Uterus (tissue), 4 donors: ENCODE measurements around the gene TMEM263. TPM values are rescaled to one million over a fixed set of nuclear protein-coding genes. Genes with fewer than 3 reads are reported as not detected.

Experiments used
- DNase-seq, 2 donors: peaks; one replicate each; pipeline ENCODE4 v3.0.0-alpha.2; 2019 to 2020
- H3K27ac ChIP-seq, 2 donors: fragments of 200-600 bp; sonication (generic); 1 replicate in 1 of 2; 2 replicates in 1 of 2; pipeline ENCODE4 v1.5.1; 2016 to 2018
- H3K27me3 ChIP-seq, 2 donors: fragments of 200-600 bp; sonication (generic); one replicate each; pipeline ENCODE4 v1.5.1; 2018 to 2019; ENCODE audit warnings: control low read depth in 1 of 2
- H3K36me3 ChIP-seq, 2 donors: fragments of 200-600 bp; sonication (generic); one replicate each; pipeline ENCODE4 v1.5.1; 2019; ENCODE audit warnings: control low read depth in 1 of 2
- H3K4me1 ChIP-seq, 2 donors: fragments of 200-600 bp; sonication (generic); one replicate each; pipeline ENCODE4 v1.5.1; 2018 to 2019; ENCODE audit warnings: control low read depth in 1 of 2
- H3K4me3 ChIP-seq, 2 donors: fragments of 200-600 bp; sonication (generic); 1 replicate in 1 of 2; 2 replicates in 1 of 2; pipeline ENCODE4 v1.5.1; 2018 to 2019; ENCODE audit warnings: mild to moderate bottlenecking in 1 of 2
- H3K9me3 ChIP-seq, 2 donors: fragments of 200-600 bp; sonication (generic); one replicate each; pipeline ENCODE4 v1.5.1; 2019; ENCODE audit warnings: control low read depth in 1 of 2
- CTCF ChIP-seq, 4 experiments: fragments of 200-600 bp in 2 of 4; fragments of 450-650 bp in 2 of 4; sonication (generic) in 2 of 4; IDR thresholded peaks; one replicate each; pipeline ENCODE4 v1.5.1; 2016 to 2019; ENCODE audit warnings: antibody characterized with exemption in 4 of 4, mild to moderate bottlenecking in 2 of 4, moderate library complexity in 1 of 4
- POLR2A ChIP-seq, 2 donors: fragments of 450-650 bp; IDR thresholded peaks; one replicate each; pipeline ENCODE4 v1.6.1; 2016; ENCODE audit warnings: antibody characterized with exemption in 2 of 2, mild to moderate bottlenecking in 1 of 2, moderate library complexity in 1 of 2
- intact Hi-C: fragments of 100-400 bp; cut with DNase I; formaldehyde crosslinking; loops from one replicate; pipeline ENCODE4 v1.15.1; 2023; ENCODE audit warnings: low total_unique reads
- total RNA-seq, 4 donors: library from RNA; depleted of rRNA in 3 of 4; stranded (reverse); fragments of >200 nt in 3 of 4; gene quantifications; one replicate each; pipeline versions ENCODE4 v1.1.0 to v1.2.4, GENCODE V29; 2014 to 2023
- donor health status: DM: yes; HTN: yes; CAD: no.

TMEM263 gene
- total RNA-seq, 4 donors from 2014 or later, result 35.9 to 157 (median 46.0) TPM

DNA sequence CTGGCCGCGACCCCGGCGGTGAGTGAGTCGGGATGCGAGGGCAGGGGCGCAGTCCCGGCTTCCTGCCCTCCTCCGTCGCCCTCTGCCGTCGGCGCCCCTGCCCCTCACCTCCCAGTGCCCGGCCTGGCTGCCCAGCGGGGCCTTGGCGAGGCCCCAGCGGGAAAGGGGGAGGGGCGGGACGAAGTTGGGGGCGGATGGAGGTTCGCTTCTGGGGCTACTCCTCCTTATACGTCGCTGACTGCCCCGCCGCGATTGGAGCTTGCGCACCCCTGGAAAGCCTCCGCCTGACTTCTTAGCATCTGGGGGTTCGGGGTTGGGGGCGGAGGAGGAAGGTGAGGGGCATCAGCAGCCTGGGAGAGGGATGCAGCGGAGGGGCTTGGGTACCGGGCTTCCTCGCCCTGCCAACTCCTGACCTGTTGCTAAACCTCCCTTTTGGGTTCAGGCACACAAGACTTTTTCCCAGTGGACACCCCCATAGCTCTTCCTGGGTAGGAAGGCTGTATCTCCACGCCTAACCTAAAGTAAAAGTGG is 406 bp downstream of the TMEM263 start:
- Histone ChIP-seq H3K4me3 (peak overlapping the region; percentile 75 to 95), H3K36me3 (no peaks in the 10 kb centered on the region), H3K27ac (peak overlapping the region; percentile 95 to 100), H3K9me3 (no peaks in the 10 kb centered on the region), H3K4me1 (no peaks in the 10 kb centered on the region), H3K27me3 (no peaks in the 10 kb centered on the region)
- peak; percentile 76 for DNase-seq
- TF ChIP-seq CTCF (IDR thresholded peaks at IDR 0.05) (peak in 2 of 4 experiments; percentile 32 to 37), POLR2A (IDR thresholded peaks at IDR 0.05) (peak in 1 of 2 donors; percentile 17)
- intact Hi-C loops, result loop anchor here (10.0 kb wide), 1 partner anchor 139 kb away; the partner anchor contains the start of gene CRY1

DNA sequence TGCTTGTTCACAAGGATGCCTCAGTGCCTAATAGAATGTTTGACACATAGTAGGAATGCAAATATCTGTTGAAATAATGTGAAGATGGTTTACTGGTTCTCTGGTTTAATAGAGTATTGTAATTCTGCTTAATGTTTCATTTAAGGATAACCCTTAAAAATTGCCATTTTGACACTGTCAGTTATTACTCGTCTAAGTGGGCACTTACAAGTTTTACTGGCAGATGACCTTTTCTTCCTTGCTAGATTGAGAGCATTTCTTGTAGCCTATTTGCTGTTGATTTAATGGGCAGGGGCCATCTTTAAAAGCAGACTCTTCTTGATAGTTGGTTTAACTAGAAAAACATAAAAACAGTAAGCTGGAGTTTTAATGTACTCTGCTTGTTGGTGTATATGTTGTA is 1.9 kb downstream of the TMEM263 start:
- peak overlapping the region; percentile 75 to 95 for H3K4me3 ChIP-seq
- intact Hi-C loops, result loop anchor here (10.0 kb wide), 1 partner anchor 137 kb away; the partner anchor contains the start of gene CRY1

GRCh38 chr12:106960443-106960842 is 4.7 kb downstream of the TMEM263 start:
- intact Hi-C loops, result no loop called here
- H3K27me3 ChIP-seq, result no peaks in the 10 kb centered on the region
- TF ChIP-seq POLR2A (IDR thresholded peaks at IDR 0.05), result no peak
- no peak for TF ChIP-seq CTCF (IDR thresholded peaks at IDR 0.05)
- H3K9me3 ChIP-seq, result no peaks in the 10 kb centered on the region
- no peaks in the 10 kb centered on the region for H3K36me3 ChIP-seq
- no peak overlapping the region for H3K4me3 ChIP-seq
- no peak overlapping the region for H3K27ac ChIP-seq
- DNase-seq, result no peak
- H3K4me1 ChIP-seq, result no peaks in the 10 kb centered on the region

More for the DNA sequence above, 1.9 kb downstream of the TMEM263 start:
- Histone ChIP-seq H3K36me3 (no peaks in the 10 kb centered on the region), H3K9me3 (no peaks in the 10 kb centered on the region), H3K27ac (peak overlapping the region; percentile 95 to 100), H3K4me1 (no peaks in the 10 kb centered on the region), H3K27me3 (no peaks in the 10 kb centered on the region)
- TF ChIP-seq CTCF (IDR thresholded peaks at IDR 0.05), result no peak
- TF ChIP-seq POLR2A (IDR thresholded peaks at IDR 0.05), result no peak
- no peak for DNase-seq

- DNase-seq, result no peak
- no peak overlapping the region for H3K27ac ChIP-seq
- TF ChIP-seq CTCF (IDR thresholded peaks at IDR 0.05) (no peak), POLR2A (IDR thresholded peaks at IDR 0.05) (no peak)
- H3K9me3 ChIP-seq, result no peaks in the 10 kb centered on the region
- no peak overlapping the region for H3K4me3 ChIP-seq
- no peaks in the 10 kb centered on the region for H3K4me1 ChIP-seq
- H3K27me3 ChIP-seq, result no peaks in the 10 kb centered on the region
- no peaks in the 10 kb centered on the region for H3K36me3 ChIP-seq
- intact Hi-C loops, result no loop called here
Measured at GRCh38 chr12:106962286-106962685, 6.6 kb downstream of the TMEM263 start.

GRCh38 chr12:106964526-106964925 is 8.8 kb downstream of the TMEM263 start:
- H3K27ac ChIP-seq, result no peak overlapping the region
- H3K4me3 ChIP-seq, result no peak overlapping the region
- no peak for DNase-seq
- no peaks in the 10 kb centered on the region for H3K9me3 ChIP-seq
- intact Hi-C loops, result no loop called here
- no peaks in the 10 kb centered on the region for H3K27me3 ChIP-seq
- no peaks in the 10 kb centered on the region for H3K36me3 ChIP-seq
- H3K4me1 ChIP-seq, result no peaks in the 10 kb centered on the region
- TF ChIP-seq CTCF (IDR thresholded peaks at IDR 0.05), result no peak
- TF ChIP-seq POLR2A (IDR thresholded peaks at IDR 0.05), result no peak
